ENCODE data around the gene IGHMBP2. TPM values are rescaled to one million over a fixed set of nuclear protein-coding genes. Genes with fewer than 3 reads are reported as not detected.

Gene IGHMBP2
- total and polyA plus RNA-seq, 2 of the 8 experiments (the other 6 are each of a cell fraction or from before 2014, with no cell fraction given), result 8.4 to 17.6 TPM

DNA sequence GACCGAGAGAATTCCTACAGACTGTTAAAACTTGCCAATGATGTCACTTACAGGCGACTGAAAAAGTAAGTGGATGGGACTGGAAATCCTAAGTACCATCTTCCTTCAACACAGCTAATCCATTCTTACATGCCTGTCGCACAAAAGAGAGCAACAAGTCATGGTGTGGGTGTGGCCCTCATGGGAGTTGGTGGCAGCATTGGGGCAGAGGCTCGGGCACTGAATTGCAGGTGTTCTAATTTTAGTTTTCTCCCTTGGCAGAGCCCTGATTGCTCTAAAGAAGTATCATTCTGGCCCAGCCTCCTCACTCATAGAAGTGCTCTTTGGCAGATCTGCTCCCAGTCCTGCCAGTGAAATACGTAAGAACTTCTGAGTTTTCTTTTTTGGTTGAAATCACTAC lies 4.6 kb downstream of the IGHMBP2 start:
- Histone ChIP-seq H4K20me1 (replicated peaks in 1 of 2; ENCODE audit: control insufficient read depth in 1 of 2, insufficient read depth in 2 of 2, low read length in 2 of 2) (peaks cover 1 to 8% of the 10 kb centered on the region in 2 experiments), H3K4me1 (replicated peaks in 1 of 4; ENCODE audit: control insufficient read depth in 3 of 4, insufficient read depth in 4 of 4, low read length in 3 of 4) (peaks cover 0 to 5% (median 0%) of the 10 kb centered on the region in 4 experiments; a peak in 1 of 7 replicates), H2BK15ac (ENCODE audit: low read length) (no peak overlapping the region), H2BK20ac (ENCODE audit: low read length) (no peak overlapping the region), H2BK120ac (replicated peaks; ENCODE audit: low read depth, low read length) (no peak overlapping the region), H3K27me3 (replicated peaks in 1 of 4; ENCODE audit: control insufficient read depth in 3 of 4, extremely low read depth in 1 of 4, insufficient read depth in 3 of 4, low read length in 3 of 4) (no peaks in the 10 kb centered on the region), H4K8ac (ENCODE audit: extremely low read depth, insufficient read depth, low read length) (no peak overlapping the region), H2AFZ (ENCODE audit: low read length) (no peak overlapping the region), H3K56ac (replicated peaks; ENCODE audit: insufficient read length, low read depth, low read length) (no peak overlapping the region), H3K9ac (replicated peaks in 1 of 4; ENCODE audit: extremely low read depth in 1 of 4, low read depth in 3 of 4, low read length in 3 of 4) (no peak overlapping the region), H3K27ac (ENCODE audit: low read depth, low read length) (no peak overlapping the region), H3K79me2 (ENCODE audit: control insufficient read depth in 1 of 2, insufficient read depth in 2 of 2, low read length in 2 of 2) (peaks cover 2 to 24% of the 10 kb centered on the region in 2 experiments), H3K18ac (ENCODE audit: extremely low read depth, low read length) (no peak overlapping the region), H4K5ac (ENCODE audit: insufficient read length, low read depth, low read length) (no peak overlapping the region), H3K23ac (ENCODE audit: insufficient read length) (no peak overlapping the region), H3K4me3 (ENCODE audit: extremely low read depth in 1 of 4, insufficient read depth in 2 of 4, low read depth in 3 of 4, low read length in 4 of 4) (no peak overlapping the region), H3K14ac (ENCODE audit: insufficient read length) (no peak overlapping the region), H3K9me3 (ENCODE audit: insufficient read depth in 2 of 2, low read depth in 1 of 2, low read length in 1 of 2) (no peaks in the 10 kb centered on the region), H3K36me3 (ENCODE audit: control insufficient read depth in 2 of 4, insufficient read depth in 4 of 4, low read length in 3 of 4) (peaks cover 6 to 32% (median 18%) of the 10 kb centered on the region in 4 experiments), H3K79me1 (ENCODE audit: low read depth, low read length) (peaks cover 8% of the 10 kb centered on the region; the same call in 1 of the 2 replicates), H3K23me2 (ENCODE audit: low read depth, low read length) (peaks cover 7% of the 10 kb centered on the region), H2BK5ac (ENCODE audit: low read depth, low read length) (no peak overlapping the region), H2AK5ac (ENCODE audit: low read depth, low read length) (no peak overlapping the region), H3K4me2 (ENCODE audit: insufficient read depth in 1 of 2, low read depth in 2 of 2, low read length in 2 of 2) (no peak overlapping the region), H2BK12ac (ENCODE audit: low read depth, low read length) (no peak overlapping the region), H4K91ac (replicated peaks; ENCODE audit: insufficient read length, low read length) (no peak overlapping the region), H3K4ac (replicated peaks; ENCODE audit: insufficient read length, low read depth, low read length) (no peak overlapping the region)
- WGBS, 2 experiments (ENCODE audit: extremely low coverage in 1 of 2, insufficient coverage in 1 of 2, insufficient read length in 1 of 2, insufficient replicate concordance in 2 of 2, low coverage in 1 of 2, low lambda C conversion rate in 2 of 2, missing lambda C conversion rate in 1 of 2), result 90% methylated on average over 5 of the region's 5 CpGs; no CpG with 5 or more reads in 1 of the 2 experiments
- ChIA-PET CTCF (ENCODE audit: partially characterized antibody) (interaction anchor here (0.7 kb wide), 1 partner anchor 468 kb away, joined by 3 read pairs; no protein-coding TSS in a partner anchor), POLR2A (ENCODE audit: partially characterized antibody) (no interaction called here)
- no peak for FAIRE-seq
- DNase-seq (ENCODE audit: low read depth in 1 of 2, low spot score in 2 of 2), result no peak
- TF ChIP-seq, protein P1, sequence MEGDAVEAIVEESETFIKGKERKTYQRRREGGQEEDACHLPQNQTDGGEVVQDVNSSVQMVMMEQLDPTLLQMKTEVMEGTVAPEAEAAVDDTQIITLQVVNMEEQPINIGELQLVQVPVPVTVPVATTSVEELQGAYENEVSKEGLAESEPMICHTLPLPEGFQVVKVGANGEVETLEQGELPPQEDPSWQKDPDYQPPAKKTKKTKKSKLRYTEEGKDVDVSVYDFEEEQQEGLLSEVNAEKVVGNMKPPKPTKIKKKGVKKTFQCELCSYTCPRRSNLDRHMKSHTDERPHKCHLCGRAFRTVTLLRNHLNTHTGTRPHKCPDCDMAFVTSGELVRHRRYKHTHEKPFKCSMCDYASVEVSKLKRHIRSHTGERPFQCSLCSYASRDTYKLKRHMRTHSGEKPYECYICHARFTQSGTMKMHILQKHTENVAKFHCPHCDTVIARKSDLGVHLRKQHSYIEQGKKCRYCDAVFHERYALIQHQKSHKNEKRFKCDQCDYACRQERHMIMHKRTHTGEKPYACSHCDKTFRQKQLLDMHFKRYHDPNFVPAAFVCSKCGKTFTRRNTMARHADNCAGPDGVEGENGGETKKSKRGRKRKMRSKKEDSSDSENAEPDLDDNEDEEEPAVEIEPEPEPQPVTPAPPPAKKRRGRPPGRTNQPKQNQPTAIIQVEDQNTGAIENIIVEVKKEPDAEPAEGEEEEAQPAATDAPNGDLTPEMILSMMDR (IDR thresholded peaks at IDR 0.05; ENCODE audit: control extremely low read depth in 1 of 3, insufficient read depth in 1 of 3, low read depth in 1 of 3, low read length in 3 of 3), result no peak
- TF ChIP-seq RAD21 (IDR thresholded peaks at IDR 0.05 in 1 of 2, conservative IDR thresholded peaks at IDR 0.05 in 1 of 2; ENCODE audit: low read depth in 2 of 2, low read length in 2 of 2) (no peak), NANOG (IDR thresholded peaks at IDR 0.05; ENCODE audit: insufficient read depth, low read depth, low read length, poor library complexity, severe bottlenecking) (no peak), GTF2F1 (IDR thresholded peaks at IDR 0.05; ENCODE audit: borderline replicate concordance, low read depth, low read length) (no peak), RFX5 (IDR thresholded peaks at IDR 0.05; ENCODE audit: borderline replicate concordance, low read depth, low read length) (no peak), KDM5A (IDR thresholded peaks at IDR 0.05; ENCODE audit: low read length) (no peak), SRF (IDR thresholded peaks at IDR 0.05; ENCODE audit: low read depth, low read length) (no peak), EGR1 (IDR thresholded peaks at IDR 0.05; ENCODE audit: borderline replicate concordance, low read depth, low read length) (no peak), TBP (IDR thresholded peaks at IDR 0.05; ENCODE audit: low read depth, low read length) (no peak), CHD2 (IDR thresholded peaks at IDR 0.05; ENCODE audit: low read length) (no peak), SIRT6 (IDR thresholded peaks at IDR 0.05; ENCODE audit: low read length) (no peak)

All from H1 (cell line).